GM12865 (cell line): ENCODE data around the gene ATP6V1G2.
A peak's percentile ranks its signal among the peaks of the same experiment; 100 is the strongest.

Experiments used
- DNase-seq: peaks from one replicate; pipeline ENCODE4 v3.0.0; 2010; ENCODE audit warnings: low read depth
- H3K4me3 ChIP-seq: 2 replicates; pipeline ENCODE4 v1.5.1; 2011; ENCODE audit warnings: mild to moderate bottlenecking, low read depth, low read length, control low read depth
- TF ChIP-seq, protein P1 (sequence below): IDR thresholded peaks from 2 replicates; pipeline ENCODE4 v1.5.1; 2011; ENCODE audit warnings: low read length, control low read depth, low read depth, inconsistent platforms; ENCODE audit not compliant: insufficient read depth; ENCODE audit errors: missing control alignments

The ATP6V1G2 gene

DNA sequence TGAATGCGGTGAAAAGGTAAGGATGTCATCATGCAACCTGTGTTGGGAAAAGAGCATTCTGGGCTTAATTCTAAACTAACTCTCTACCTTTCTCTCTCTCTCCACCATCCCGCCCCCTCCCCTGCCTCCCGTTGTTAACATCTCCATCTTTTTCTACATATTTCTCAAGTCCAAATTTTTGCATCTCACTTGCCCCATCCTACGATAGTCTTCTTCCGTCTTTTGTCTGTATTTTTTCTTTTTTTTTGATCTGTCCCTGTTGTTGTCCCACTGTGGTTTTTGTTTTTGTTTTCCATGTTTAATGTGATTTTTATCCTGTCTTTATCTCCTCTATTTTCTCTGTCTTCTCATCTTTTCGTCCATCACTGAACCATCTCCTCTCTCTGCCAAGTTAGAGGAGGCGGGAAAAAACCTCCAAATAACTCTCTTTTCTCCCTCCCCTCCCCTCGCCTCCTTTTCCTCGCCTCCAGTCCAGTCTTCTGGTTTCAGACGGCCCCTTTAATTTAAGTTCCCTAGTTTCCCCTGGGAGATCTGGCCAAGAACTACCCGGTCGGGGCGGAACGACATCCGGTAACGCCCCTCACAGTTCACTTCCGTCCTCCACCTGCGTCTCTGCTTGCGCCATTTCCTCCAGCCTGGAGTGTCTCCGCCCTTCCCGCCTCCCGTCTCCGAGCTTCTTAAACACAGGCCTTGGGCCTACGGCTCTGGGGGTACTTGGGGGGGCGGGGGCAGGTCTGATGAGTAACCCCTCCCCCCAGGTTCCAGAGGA is 734 bp upstream of the ATP6V1G2 start, which contains the start of gene NFKBIL1:
NFKBIL1 (plus strand) TSS at position 651 of the 769 bp plus-strand sequence; CDS start at position 738, 87 bp downstream.
- DNase-seq = peak; percentile 98
- H3K4me3 ChIP-seq = peak within 1 kb of the TSS; percentile 54
- TF ChIP-seq, protein P1, sequence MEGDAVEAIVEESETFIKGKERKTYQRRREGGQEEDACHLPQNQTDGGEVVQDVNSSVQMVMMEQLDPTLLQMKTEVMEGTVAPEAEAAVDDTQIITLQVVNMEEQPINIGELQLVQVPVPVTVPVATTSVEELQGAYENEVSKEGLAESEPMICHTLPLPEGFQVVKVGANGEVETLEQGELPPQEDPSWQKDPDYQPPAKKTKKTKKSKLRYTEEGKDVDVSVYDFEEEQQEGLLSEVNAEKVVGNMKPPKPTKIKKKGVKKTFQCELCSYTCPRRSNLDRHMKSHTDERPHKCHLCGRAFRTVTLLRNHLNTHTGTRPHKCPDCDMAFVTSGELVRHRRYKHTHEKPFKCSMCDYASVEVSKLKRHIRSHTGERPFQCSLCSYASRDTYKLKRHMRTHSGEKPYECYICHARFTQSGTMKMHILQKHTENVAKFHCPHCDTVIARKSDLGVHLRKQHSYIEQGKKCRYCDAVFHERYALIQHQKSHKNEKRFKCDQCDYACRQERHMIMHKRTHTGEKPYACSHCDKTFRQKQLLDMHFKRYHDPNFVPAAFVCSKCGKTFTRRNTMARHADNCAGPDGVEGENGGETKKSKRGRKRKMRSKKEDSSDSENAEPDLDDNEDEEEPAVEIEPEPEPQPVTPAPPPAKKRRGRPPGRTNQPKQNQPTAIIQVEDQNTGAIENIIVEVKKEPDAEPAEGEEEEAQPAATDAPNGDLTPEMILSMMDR = no peak

DNA sequence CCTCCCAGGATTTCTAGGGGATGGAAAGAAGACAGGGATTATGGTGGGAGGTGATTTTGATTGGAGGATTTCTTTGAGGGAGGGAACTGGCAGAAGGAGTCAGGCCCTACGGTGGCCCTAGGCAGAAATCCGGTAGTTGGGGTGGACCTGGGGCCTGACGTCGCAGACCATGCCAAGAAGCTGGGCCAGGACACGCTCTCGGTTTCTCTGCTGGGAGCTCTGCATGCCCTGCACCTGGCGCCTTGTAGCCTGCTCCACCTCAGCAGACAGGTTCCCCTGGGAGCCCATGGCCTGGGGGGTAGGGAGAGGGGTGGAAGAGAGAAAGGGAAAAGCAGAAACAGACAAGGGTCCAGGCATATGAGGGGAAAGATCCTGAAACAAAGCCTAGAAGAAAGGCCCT is 1.1 kb downstream of the ATP6V1G2 start:
- TF ChIP-seq, protein P1 = no peak
- no peak for DNase-seq
- no peak overlapping the region for H3K4me3 ChIP-seq

DNA sequence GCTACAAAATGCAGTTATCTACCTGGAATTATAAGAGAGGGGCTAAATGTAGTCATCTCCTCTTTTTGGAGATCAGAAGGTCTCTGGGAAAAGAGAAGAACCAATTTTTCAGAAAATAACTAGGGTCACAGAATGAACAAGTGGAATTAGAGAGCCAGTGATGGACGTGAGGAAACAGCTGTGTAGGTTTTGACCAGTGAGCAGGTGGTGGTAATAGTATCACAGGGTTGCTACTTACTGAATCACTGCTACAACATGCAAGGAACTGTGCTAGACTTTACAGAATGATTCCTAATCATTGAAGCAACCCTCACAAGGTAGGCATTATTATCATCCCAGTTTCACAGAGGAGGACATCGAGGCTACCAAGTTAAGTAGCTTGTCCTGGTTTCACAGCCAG is 1.7 kb downstream of the ATP6V1G2 start:
- no peak overlapping the region for H3K4me3 ChIP-seq
- TF ChIP-seq, protein P1 = no peak
- no peak for DNase-seq

DNA sequence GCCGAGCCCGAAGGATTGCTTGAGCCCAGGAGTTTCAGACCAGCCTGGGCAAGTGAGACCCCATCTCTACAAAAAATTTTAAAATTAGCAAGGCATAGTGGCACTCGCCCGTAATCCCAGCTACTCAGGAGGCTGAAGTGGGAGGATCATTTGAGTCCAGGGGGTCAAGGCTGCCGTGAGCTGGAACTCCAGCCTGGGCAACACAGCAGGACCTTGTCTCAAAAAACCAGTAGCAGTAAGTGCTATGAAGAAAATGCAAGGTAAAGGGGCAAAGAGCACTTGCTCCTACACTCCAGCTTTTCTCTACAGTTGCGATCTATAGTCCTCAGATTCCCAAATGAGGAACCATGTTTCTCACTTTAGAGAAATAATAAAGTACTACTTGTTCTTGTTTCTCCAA is 2.8 kb downstream of the ATP6V1G2 start:
- no peak for DNase-seq
- no peak overlapping the region for H3K4me3 ChIP-seq
- TF ChIP-seq, protein P1 = no peak

DNA sequence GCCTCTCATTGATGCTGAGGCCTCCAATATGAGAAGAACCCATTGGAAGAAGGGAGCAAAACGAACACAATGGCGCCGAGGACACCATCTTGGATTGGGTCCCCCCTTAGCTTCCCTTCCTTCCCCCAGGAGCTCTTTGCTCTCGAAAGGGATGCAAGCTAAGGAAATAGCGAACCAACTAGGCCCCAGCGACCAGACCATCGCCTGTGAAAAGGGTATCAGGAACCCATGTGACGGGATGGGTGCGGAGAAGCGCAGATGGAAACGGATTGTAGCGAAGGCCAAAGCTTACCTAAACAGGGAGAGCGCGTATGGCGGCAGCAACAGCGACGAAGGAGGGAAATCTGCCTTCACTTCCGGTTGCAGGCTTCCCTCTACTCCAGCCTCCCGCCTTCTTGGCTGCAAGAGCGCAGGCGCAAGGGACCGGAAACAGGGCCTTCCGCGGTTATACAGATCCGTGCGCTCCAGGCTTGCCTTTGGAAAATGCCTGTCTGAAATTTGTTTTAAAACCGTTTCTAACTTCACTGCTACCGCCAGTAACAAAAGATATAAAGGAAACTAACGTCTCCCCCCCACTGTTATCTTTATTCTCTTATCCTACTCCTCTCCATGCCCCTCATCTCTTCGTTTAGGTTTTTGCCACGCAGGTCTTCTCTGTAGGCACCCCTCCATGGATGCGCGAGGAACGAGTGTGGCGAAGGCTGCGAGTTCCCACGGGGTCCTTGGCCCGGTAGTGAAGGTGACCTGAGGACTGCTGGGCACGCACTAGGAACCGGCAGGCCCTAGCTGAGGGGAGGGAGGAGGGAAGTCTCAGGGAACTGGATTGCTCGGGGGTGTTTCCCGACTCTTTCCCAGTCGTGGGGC is 4.5 kb downstream of the ATP6V1G2 start, which contains the start of gene DDX39B:
DDX39B (minus strand) TSS at position 346 of the 864 bp plus-strand sequence. CDS start 1,471 bp downstream, outside the sequence.
- H3K4me3 ChIP-seq = peak within 1 kb of the TSS; percentile 84
- TF ChIP-seq, protein P1 = no peak
- DNase-seq = peak; percentile 98

DNA sequence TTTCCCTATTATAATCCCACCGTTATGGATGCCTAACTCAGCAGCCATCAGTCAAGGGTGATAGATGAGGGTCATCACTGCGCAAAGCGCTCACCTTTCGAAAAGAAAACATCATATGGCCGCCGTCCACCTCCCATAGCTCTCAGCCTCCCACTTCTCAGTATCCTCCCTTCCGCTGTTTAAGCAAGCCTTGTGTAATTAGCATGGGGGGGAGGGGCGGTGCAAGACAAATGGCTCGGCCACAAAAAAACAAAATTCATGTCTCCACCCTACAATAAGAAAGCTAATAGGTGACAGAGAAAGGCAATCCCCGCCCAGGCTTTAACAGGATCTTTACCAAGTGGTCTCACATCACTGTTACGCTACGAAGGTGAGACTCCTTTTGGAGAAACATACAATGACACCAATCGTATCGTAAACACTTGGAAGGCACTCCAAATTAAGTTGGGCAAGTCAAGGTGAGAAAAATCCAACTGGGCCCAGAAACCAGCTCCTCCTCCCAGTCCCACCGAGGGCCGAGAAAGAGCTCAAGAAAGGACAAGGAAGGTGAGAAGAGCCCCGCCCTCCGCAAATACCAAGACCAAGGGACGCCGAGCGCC is 5.2 kb downstream of the ATP6V1G2 start:
- DNase-seq = peak; percentile 82
- peak overlapping the region; percentile 84 for H3K4me3 ChIP-seq
- TF ChIP-seq, protein P1 = no peak
